ENCODE data around the gene ZNF639.
"Not testable (repeated sequence)": the region's sequence is repeated elsewhere in the genome, so short reads cannot be mapped to it uniquely, and the experiment has no call there.

ZNF639 gene

GRCh38 chr3:179302111-179302510 lies 20.7 kb upstream of the ZNF639 start:
- Mint-ChIP-seq H3K36me3 (ENCODE audit: low read depth) (no peaks in the 10 kb centered on the region), H3K4me3 (no peak overlapping the region), H3K27me3 (ENCODE audit: low read depth) (no peaks in the 10 kb centered on the region), H3K9me3 (peaks cover 11% of the 10 kb centered on the region), H3K27ac (peak overlapping the region in 1 of 3 experiments; percentile 37), H3K4me1 (peaks cover 7% of the 10 kb centered on the region)
- TF ChIP-seq CTCF (IDR thresholded peaks at IDR 0.05; ENCODE audit: unreplicated experiment in 3 of 3): no peak

GRCh38 chr3:179304605-179305004 lies 18.2 kb upstream of the ZNF639 start:
- Mint-ChIP-seq H3K27me3 (ENCODE audit: low read depth) (no peaks in the 10 kb centered on the region), H3K9me3 (peaks cover 4% of the 10 kb centered on the region), H3K27ac (no peak overlapping the region), H3K4me3 (no peak overlapping the region), H3K4me1 (no peaks in the 10 kb centered on the region), H3K36me3 (ENCODE audit: low read depth) (no peaks in the 10 kb centered on the region)
- no peak for TF ChIP-seq CTCF (IDR thresholded peaks at IDR 0.05; ENCODE audit: unreplicated experiment in 3 of 3)

- not testable (repeated sequence) for H3K27me3 Mint-ChIP-seq (ENCODE audit: low read depth)
These were observed 15.5 kb upstream of the ZNF639 start for GRCh38 chr3:179307362-179307761.

GRCh38 chr3:179308001-179308400 lies 14.8 kb upstream of the ZNF639 start:
- no peak overlapping the region for H3K27ac Mint-ChIP-seq
- H3K27me3 Mint-ChIP-seq (ENCODE audit: low read depth): no peaks in the 10 kb centered on the region
- H3K9me3 Mint-ChIP-seq: no peaks in the 10 kb centered on the region
- TF ChIP-seq CTCF (IDR thresholded peaks at IDR 0.05; ENCODE audit: unreplicated experiment in 3 of 3): no peak
- H3K36me3 Mint-ChIP-seq (ENCODE audit: low read depth): no peaks in the 10 kb centered on the region
- H3K4me3 Mint-ChIP-seq: no peak overlapping the region
- H3K4me1 Mint-ChIP-seq: no peaks in the 10 kb centered on the region

More at GRCh38 chr3:179307362-179307761, 15.5 kb upstream of the ZNF639 start:
- not testable (repeated sequence) for H3K4me3 Mint-ChIP-seq; H3K4me1 Mint-ChIP-seq; H3K36me3 Mint-ChIP-seq (ENCODE audit: low read depth); H3K9me3 Mint-ChIP-seq; H3K27ac Mint-ChIP-seq

GRCh38 chr3:179309225-179310078 lies 13.4 kb upstream of the ZNF639 start:
- H3K4me1 Mint-ChIP-seq: no peaks in the 10 kb centered on the region
- no peak overlapping the region for H3K27ac Mint-ChIP-seq
- H3K27me3 Mint-ChIP-seq (ENCODE audit: low read depth): no peaks in the 10 kb centered on the region

GRCh38 chr3:179318876-179319275 lies 4.0 kb upstream of the ZNF639 start:
- H3K27me3 Mint-ChIP-seq (ENCODE audit: low read depth): no peaks in the 10 kb centered on the region
- H3K27ac Mint-ChIP-seq: no peak overlapping the region
- peaks cover 12% of the 10 kb centered on the region for H3K4me1 Mint-ChIP-seq
- H3K36me3 Mint-ChIP-seq (ENCODE audit: low read depth): no peaks in the 10 kb centered on the region
- no peak overlapping the region for H3K4me3 Mint-ChIP-seq
- H3K9me3 Mint-ChIP-seq: no peaks in the 10 kb centered on the region
- TF ChIP-seq CTCF (IDR thresholded peaks at IDR 0.05; ENCODE audit: unreplicated experiment in 3 of 3): no peak

More at GRCh38 chr3:179309225-179310078, 13.4 kb upstream of the ZNF639 start:
- no peaks in the 10 kb centered on the region for H3K9me3 Mint-ChIP-seq
- H3K36me3 Mint-ChIP-seq (ENCODE audit: low read depth): no peaks in the 10 kb centered on the region
- H3K4me3 Mint-ChIP-seq: no peak overlapping the region
- no peak for TF ChIP-seq CTCF (IDR thresholded peaks at IDR 0.05; ENCODE audit: unreplicated experiment in 3 of 3)

All from nephron (organoid).